H9 (cell line): ENCODE measurements around the gene EPOP. TPM values are rescaled to one million over a fixed set of nuclear protein-coding genes. Genes with fewer than 3 reads are reported as not detected.

Experiments used
- DNase-seq: peaks from one replicate; pipeline ENCODE4 v3.0.0-alpha.2; 2017
- H2AFZ ChIP-seq: one replicate; pipeline ENCODE4 v1.6.1; 2013; ENCODE audit warnings: mild to moderate bottlenecking, low read length, control low read depth, moderate library complexity
- H2AK5ac ChIP-seq: 2 replicates; pipeline ENCODE4 v1.6.1; 2013; ENCODE audit warnings: low read length, control low read depth, mixed read lengths; ENCODE audit not compliant: insufficient read length
- H2BK120ac ChIP-seq: one replicate; pipeline ENCODE4 v1.6.1; 2013; ENCODE audit warnings: low read depth, mild to moderate bottlenecking, low read length, control low read depth, inconsistent platforms; ENCODE audit not compliant: poor library complexity, severe bottlenecking
- H2BK12ac ChIP-seq: 2 replicates; pipeline ENCODE4 v1.6.1; 2013; ENCODE audit warnings: low read length, control low read depth, mixed read lengths, low read depth; ENCODE audit not compliant: insufficient read length
- H2BK15ac ChIP-seq: 2 replicates; pipeline ENCODE4 v1.6.1; 2013; ENCODE audit warnings: low read depth, low read length, control low read depth
- H2BK20ac ChIP-seq: one replicate; pipeline ENCODE4 v1.6.1; 2013; ENCODE audit warnings: low read depth, mild to moderate bottlenecking, low read length, control low read depth, inconsistent platforms; ENCODE audit not compliant: poor library complexity, severe bottlenecking
- H2BK5ac ChIP-seq: 2 replicates; pipeline ENCODE4 v1.6.1; 2013; ENCODE audit warnings: low read length, control low read depth, mixed read lengths; ENCODE audit not compliant: insufficient read length
- H3K14ac ChIP-seq: 2 replicates; pipeline ENCODE4 v1.6.1; 2013; ENCODE audit warnings: low read length, control low read depth; ENCODE audit not compliant: insufficient read depth
- H3K18ac ChIP-seq: 2 replicates; pipeline ENCODE4 v1.6.1; 2013; ENCODE audit warnings: low read depth, mild to moderate bottlenecking, mixed read lengths, low read length, control low read depth; ENCODE audit not compliant: insufficient read length
- H3K23ac ChIP-seq: 2 replicates; pipeline ENCODE4 v1.6.1; 2013; ENCODE audit warnings: low read length, control low read depth, mixed read lengths, low read depth; ENCODE audit not compliant: insufficient read length
- H3K23me2 ChIP-seq: 2 replicates; pipeline ENCODE4 v1.6.1; 2013; ENCODE audit warnings: low read depth, mild to moderate bottlenecking, mixed read lengths, low read length, control low read depth; ENCODE audit not compliant: insufficient read length, poor library complexity, severe bottlenecking
- H3K27ac ChIP-seq: 2 replicates; pipeline ENCODE4 v1.5.1; 2013; ENCODE audit warnings: low read length, control low read depth, mixed read lengths, low read depth; ENCODE audit not compliant: insufficient read length
- H3K27me3 ChIP-seq: 2 replicates; pipeline ENCODE4 v1.6.1; 2013; ENCODE audit warnings: low read length, control low read depth, inconsistent platforms; ENCODE audit not compliant: insufficient read depth
- H3K4ac ChIP-seq: 2 replicates; pipeline ENCODE4 v1.6.1; 2013; ENCODE audit warnings: low read depth, mild to moderate bottlenecking, control low read depth, inconsistent platforms, low read length, moderate library complexity
- H3K4me1 ChIP-seq: 2 replicates; pipeline ENCODE4 v1.6.1; 2013; ENCODE audit warnings: low read length, control low read depth, inconsistent platforms; ENCODE audit not compliant: insufficient read depth
- H3K4me2 ChIP-seq: 2 replicates; pipeline ENCODE4 v1.6.1; 2013; ENCODE audit warnings: low read length, control low read depth, mixed read lengths; ENCODE audit not compliant: insufficient read length, insufficient read depth
- H3K56ac ChIP-seq: 2 replicates; pipeline ENCODE4 v1.6.1; 2013; ENCODE audit warnings: low read depth, mild to moderate bottlenecking, mixed read lengths, low read length, control low read depth; ENCODE audit not compliant: insufficient read length
- H3K79me1 ChIP-seq: 2 replicates; pipeline ENCODE4 v1.6.1; 2013; ENCODE audit warnings: low read depth, mild to moderate bottlenecking, moderate library complexity, low read length, control low read depth, inconsistent platforms; ENCODE audit not compliant: insufficient read depth, poor library complexity, severe bottlenecking
- H3K79me2 ChIP-seq: 2 replicates; pipeline ENCODE4 v1.6.1; 2013; ENCODE audit warnings: low read length, control low read depth, inconsistent platforms; ENCODE audit not compliant: insufficient read depth
- H3K9ac ChIP-seq: 2 replicates; pipeline ENCODE4 v1.6.1; 2013; ENCODE audit warnings: low read length, control low read depth, mixed read lengths; ENCODE audit not compliant: insufficient read length; ENCODE audit errors: extremely low read depth
- H3K9me3 ChIP-seq: one replicate; pipeline ENCODE4 v1.6.1; 2013; ENCODE audit warnings: low read depth, low read length, inconsistent platforms; ENCODE audit not compliant: control insufficient read depth
- H3T11ph ChIP-seq: one replicate; pipeline ENCODE4 v1.6.1; 2013; ENCODE audit warnings: mild to moderate bottlenecking, low read length, control low read depth, inconsistent platforms
- H4K20me1 ChIP-seq: one replicate; pipeline ENCODE4 v1.6.1; 2013; ENCODE audit not compliant: control insufficient read depth, insufficient read length, insufficient read depth
- H4K5ac ChIP-seq: 2 replicates; pipeline ENCODE4 v1.6.1; 2013; ENCODE audit warnings: low read depth, mild to moderate bottlenecking, mixed read lengths, low read length, control low read depth; ENCODE audit not compliant: insufficient read length
- H4K8ac ChIP-seq: replicated peaks from 2 replicates; pipeline ENCODE4 v1.6.1; 2013; ENCODE audit warnings: low read length, control low read depth, mixed read lengths, low read depth; ENCODE audit not compliant: insufficient read length
- H4K91ac ChIP-seq: 2 replicates; pipeline ENCODE4 v1.6.1; 2013; ENCODE audit warnings: low read depth, mild to moderate bottlenecking, moderate library complexity, mixed read lengths, low read length, control low read depth; ENCODE audit not compliant: insufficient read length
- H3K27ac Mint-ChIP-seq, 3 experiments: 2 replicates in 2 of 3; 3 replicates in 1 of 3; pipeline ENCODE4 v1.8.0; 2020 to 2021; ENCODE audit warnings: mixed read lengths in 3 of 3, mild to moderate bottlenecking in 1 of 3, moderate library complexity in 1 of 3
- H3K27me3 Mint-ChIP-seq: 2 replicates; pipeline ENCODE4 v1.8.0; 2021; ENCODE audit warnings: low read depth, mild to moderate bottlenecking, moderate library complexity, mixed read lengths
- H3K36me3 Mint-ChIP-seq, 3 experiments: 2 replicates in 2 of 3; 3 replicates in 1 of 3; pipeline ENCODE4 v1.8.0; 2020 to 2021; ENCODE audit warnings: low read depth in 3 of 3, mixed read lengths in 3 of 3; ENCODE audit not compliant: insufficient read depth in 1 of 3
- H3K4me1 Mint-ChIP-seq, 2 experiments: 2 replicates each; pipeline ENCODE4 v1.8.0; 2020; ENCODE audit warnings: mixed read lengths in 2 of 2
- H3K4me3 Mint-ChIP-seq, 2 experiments: 2 replicates in 1 of 2; 3 replicates in 1 of 2; pipeline ENCODE4 v1.8.0; 2020 to 2021; ENCODE audit warnings: mild to moderate bottlenecking in 2 of 2, mixed read lengths in 2 of 2, moderate library complexity in 1 of 2
- H3K9me3 Mint-ChIP-seq, 2 experiments: 2 replicates in 1 of 2; 3 replicates in 1 of 2; pipeline ENCODE4 v1.8.0; 2020; ENCODE audit warnings: mild to moderate bottlenecking in 2 of 2, mixed read lengths in 2 of 2, moderate library complexity in 1 of 2
- CTCF ChIP-seq: fragments of 200-600 bp; sonication (generic); conservative IDR thresholded peaks from 3 replicates; pipeline ENCODE4 v1.8.0; 2021; ENCODE audit warnings: antibody characterized with exemption, mild to moderate bottlenecking
- WGBS: extraction: QIAGEN DNeasy Blood & Tissue Kit; methylation state at CpG from one replicate; pipeline ENCODE4 v1.1.7; 2013; ENCODE audit warnings: missing lambda C conversion rate, low lambda C conversion rate, mixed read lengths; ENCODE audit not compliant: insufficient read length; ENCODE audit errors: extremely low coverage; 5-methylcytosine and 5-hydroxymethylcytosine counted together
- total RNA-seq: library from RNA; stranded (reverse); gene quantifications from 2 replicates; pipeline ENCODE4 v1.2.1, GENCODE V29; 2021

EPOP gene
- total RNA-seq, 1 experiment from 2014 or later, result 5.9 TPM

GRCh38 chr17:38697061-38697820 is 22.5 kb upstream of the EPOP start:
- Histone ChIP-seq H3K79me2 (no peaks in the 10 kb centered on the region), H3K4me1 (no peaks in the 10 kb centered on the region)
- WGBS, result no CpG with 5 or more reads among the region's 4 CpGs

More at GRCh38 chr17:38697061-38697820, 22.5 kb upstream of the EPOP start:
- no peak overlapping the region for H3K27ac ChIP-seq
- no peaks in the 10 kb centered on the region for H3K9me3 ChIP-seq
- no peak overlapping the region for H2BK12ac ChIP-seq
- peaks cover 13 to 17% of the 10 kb centered on the region in 2 experiments for H3K4me1 Mint-ChIP-seq
- H3T11ph ChIP-seq, result no peak overlapping the region
- H4K5ac ChIP-seq, result no peak overlapping the region
- H3K9ac ChIP-seq, result no peak overlapping the region
- no peak overlapping the region for H3K23ac ChIP-seq
- peaks cover 0 to 3% of the 10 kb centered on the region in 2 experiments; a peak in 2 of 5 replicates for H3K9me3 Mint-ChIP-seq
- H3K4me3 Mint-ChIP-seq, result no peak overlapping the region
- H4K20me1 ChIP-seq, result no peaks in the 10 kb centered on the region
- peaks cover 40% of the 10 kb centered on the region for H3K27me3 ChIP-seq
- no peak for DNase-seq
- H2BK20ac ChIP-seq, result no peak overlapping the region
- no peak overlapping the region for H3K18ac ChIP-seq
- H3K4ac ChIP-seq, result no peak overlapping the region
- H3K23me2 ChIP-seq, result peaks cover under 1% of the 10 kb centered on the region
- no peaks in the 10 kb centered on the region for H3K79me1 ChIP-seq
- H3K27me3 Mint-ChIP-seq, result peaks cover 90% of the 10 kb centered on the region
- H3K27ac Mint-ChIP-seq, result no peak overlapping the region
- no peak overlapping the region for H2AFZ ChIP-seq
- no peak overlapping the region for H2BK120ac ChIP-seq
- no peak overlapping the region for H3K56ac ChIP-seq
- H4K8ac ChIP-seq, result no peak overlapping the region
- H2BK15ac ChIP-seq, result no peak overlapping the region
- no peak overlapping the region for H4K91ac ChIP-seq
- no peak overlapping the region for H2AK5ac ChIP-seq
- H3K36me3 Mint-ChIP-seq, result no peaks in the 10 kb centered on the region
- H3K4me2 ChIP-seq, result no peak overlapping the region
- TF ChIP-seq CTCF, result no peak
- H3K14ac ChIP-seq, result no peak overlapping the region
- H2BK5ac ChIP-seq, result no peak overlapping the region
